GM23248 (cell line): ENCODE measurements around the gene TEX12. TPM values are rescaled to one million over a fixed set of nuclear protein-coding genes. Genes with fewer than 3 reads are reported as not detected.

ENCODE experiments used
- DNase-seq: peaks from one replicate; pipeline ENCODE4 v3.0.0-alpha.2; 2015
- H2AFZ ChIP-seq: fragments of 200-600 bp; sonication (generic); 2 replicates; pipeline ENCODE4 v1.6.1; 2016; ENCODE audit warnings: antibody characterized with exemption
- H3F3A ChIP-seq: fragments of 200-600 bp; sonication (generic); 2 replicates; pipeline ENCODE4 v1.6.1; 2016; ENCODE audit warnings: mild to moderate bottlenecking, antibody characterized with exemption, mixed run types; ENCODE audit not compliant: insufficient read depth
- H3K27ac ChIP-seq: fragments of 200-600 bp; sonication (generic); 2 replicates; pipeline ENCODE4 v1.5.1; 2016; ENCODE audit warnings: mild to moderate bottlenecking
- H3K27me3 ChIP-seq: fragments of 200-600 bp; sonication (generic); replicated peaks from 2 replicates; pipeline ENCODE4 v1.6.1; 2016; ENCODE audit warnings: mild to moderate bottlenecking; ENCODE audit not compliant: insufficient read depth
- H3K36me3 ChIP-seq: fragments of 200-600 bp; sonication (generic); 2 replicates; pipeline ENCODE4 v1.6.1; 2016; ENCODE audit warnings: low read depth, mild to moderate bottlenecking
- H3K4me1 ChIP-seq: fragments of 200-600 bp; sonication (generic); 2 replicates; pipeline ENCODE4 v1.6.1; 2016; ENCODE audit warnings: mild to moderate bottlenecking; ENCODE audit not compliant: insufficient read depth
- H3K4me2 ChIP-seq: fragments of 200-600 bp; sonication (generic); one replicate; pipeline ENCODE4 v1.6.1; 2016; ENCODE audit warnings: mild to moderate bottlenecking; ENCODE audit not compliant: unreplicated experiment
- H3K4me3 ChIP-seq: fragments of 200-600 bp; sonication (generic); 2 replicates; pipeline ENCODE4 v1.5.1; 2016; ENCODE audit warnings: mild to moderate bottlenecking
- H3K79me2 ChIP-seq: fragments of 200-600 bp; sonication (generic); 2 replicates; pipeline ENCODE4 v1.6.1; 2016; ENCODE audit warnings: mild to moderate bottlenecking; ENCODE audit not compliant: insufficient read depth
- H3K9ac ChIP-seq: fragments of 200-600 bp; sonication (generic); 2 replicates; pipeline ENCODE4 v1.6.1; 2016; ENCODE audit warnings: mild to moderate bottlenecking
- H3K9me2 ChIP-seq: fragments of 200-600 bp; sonication (generic); 2 replicates; pipeline ENCODE4 v1.6.1; 2016; ENCODE audit warnings: mixed run types, mild to moderate bottlenecking, moderate library complexity; ENCODE audit not compliant: insufficient read depth
- H3K9me3 ChIP-seq: fragments of 200-600 bp; sonication (generic); one replicate; pipeline ENCODE4 v1.6.1; 2017; ENCODE audit warnings: low read depth
- H4K20me1 ChIP-seq: fragments of 200-600 bp; sonication (generic); 2 replicates; pipeline ENCODE4 v1.6.0; 2016; ENCODE audit not compliant: insufficient read depth
- EZH2 ChIP-seq: fragments of 200-600 bp; sonication (generic); IDR thresholded peaks from 2 replicates; pipeline ENCODE4 v1.6.1; 2018; ENCODE audit warnings: antibody characterized with exemption, mild to moderate bottlenecking; ENCODE audit not compliant: insufficient read depth, poor library complexity, severe bottlenecking
- EZH2phosphoT487 ChIP-seq: fragments of 200-600 bp; sonication (generic); IDR thresholded peaks from 2 replicates; pipeline ENCODE4 v1.6.1; 2018; ENCODE audit warnings: antibody characterized with exemption, moderate library complexity, mild to moderate bottlenecking, low read depth; ENCODE audit not compliant: insufficient read depth
- WGBS, 2 experiments: methylation state at CpG; one replicate each; pipeline ENCODE4 v1.1.6; 2015 to 2017; ENCODE audit warnings: low lambda C conversion rate in 2 of 2, low coverage in 1 of 2; ENCODE audit errors: missing lambda C conversion rate in 2 of 2; 5-methylcytosine and 5-hydroxymethylcytosine counted together
- in situ Hi-C: fragments of 300-500 bp; cut with MboI; formaldehyde crosslinking; loops from 2 replicates; pipeline ENCODE4 v1.15.0; 2020
- polyA plus RNA-seq: library from polyadenylated mRNA; unstranded; fragments of >200 nt; fragmentation: Nextera tagmentation; extraction: Ambion mirVana; gene quantifications from 2 replicates; pipeline ENCODE4 v1.2.1, GENCODE V29; 2016
- total RNA-seq: library from RNA; depleted of rRNA; stranded (reverse); fragments of >200 nt; shearing (Covaris generic); gene quantifications from 2 replicates; pipeline ENCODE4 v1.2.3, GENCODE V29; 2014

Gene TEX12
- total and polyA plus RNA-seq, 2 experiments from 2014 or later = 2.2 TPM; not detected in 1

DNA sequence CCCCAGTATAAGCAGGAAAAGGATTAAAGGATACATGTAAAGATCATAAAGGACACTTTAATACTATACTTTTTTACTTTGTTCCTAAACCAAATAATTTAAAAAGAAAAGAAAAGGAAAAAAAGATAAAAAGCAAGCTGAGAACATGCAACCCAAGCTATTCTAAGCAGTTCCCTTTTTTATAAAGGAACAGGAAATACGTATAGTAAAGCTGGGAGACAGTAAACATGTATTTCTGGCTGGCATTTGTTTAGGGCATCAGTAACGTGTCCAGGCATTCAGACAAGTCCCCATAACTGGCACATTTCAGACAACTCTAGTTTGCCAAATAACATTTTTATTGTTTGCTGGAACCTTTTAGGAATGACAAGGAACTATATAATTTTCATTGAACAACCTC, 33.1 kb downstream of the TEX12 start:
- TF ChIP-seq EZH2phosphoT487 (no peak), EZH2 (no peak)
- Histone ChIP-seq H3K9me2 (no peaks in the 10 kb centered on the region), H3K4me1 (peaks cover 13% of the 10 kb centered on the region), H3K79me2 (no peaks in the 10 kb centered on the region), H3K4me2 (no peak overlapping the region), H3K9me3 (no peaks in the 10 kb centered on the region), H3K27me3 (no peaks in the 10 kb centered on the region), H4K20me1 (no peaks in the 10 kb centered on the region), H2AFZ (no peak overlapping the region), H3K27ac (no peak overlapping the region), H3K9ac (no peak overlapping the region), H3F3A (peaks cover 13% of the 10 kb centered on the region), H3K4me3 (no peak overlapping the region), H3K36me3 (no peaks in the 10 kb centered on the region)
- 28 to 33% methylated on average over 2 of the region's 2 CpGs for WGBS, 2 experiments
- DNase-seq = no peak
- in situ Hi-C loops = no loop called here

DNA sequence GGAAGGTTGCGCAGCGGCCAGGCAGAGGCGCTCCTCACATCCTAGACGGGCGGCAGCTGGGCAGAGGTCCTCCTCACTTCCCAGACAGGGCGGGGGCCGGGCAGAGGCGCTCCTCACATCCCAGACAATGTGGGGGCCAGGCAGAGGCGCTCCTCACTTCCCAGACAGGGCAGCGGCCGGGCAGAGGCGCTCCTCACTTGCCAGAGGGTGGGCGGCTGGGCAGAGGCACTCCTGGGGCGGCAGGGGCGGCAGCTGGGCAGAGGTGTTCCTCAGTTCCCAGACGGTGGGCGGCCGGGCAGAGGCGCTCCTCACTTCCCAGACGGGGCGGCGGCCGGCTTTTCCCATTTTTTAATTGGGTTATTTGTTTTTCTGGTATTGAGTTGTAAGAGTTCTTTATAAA, 38.9 kb downstream of the TEX12 start:
- no peaks in the 10 kb centered on the region for H3K27me3 ChIP-seq
- no peak overlapping the region for H3K4me2 ChIP-seq
- no peaks in the 10 kb centered on the region for H3K36me3 ChIP-seq
- H3F3A ChIP-seq = no peaks in the 10 kb centered on the region
- WGBS, 2 experiments = 87 to 91% methylated on average over 13 to 23 of the region's 23 CpGs
- H3K27ac ChIP-seq = no peak overlapping the region
- no peaks in the 10 kb centered on the region for H3K9me3 ChIP-seq
- no peaks in the 10 kb centered on the region; the same call in 1 of the 2 replicates for H3K9me2 ChIP-seq
- no peak overlapping the region for H3K9ac ChIP-seq
- in situ Hi-C loops = no loop called here
- H2AFZ ChIP-seq = no peak overlapping the region
- H3K79me2 ChIP-seq = no peaks in the 10 kb centered on the region
- H4K20me1 ChIP-seq = no peaks in the 10 kb centered on the region
- no peak for DNase-seq
- H3K4me1 ChIP-seq = no peaks in the 10 kb centered on the region
- TF ChIP-seq EZH2phosphoT487 (no peak), EZH2 (no peak)
- no peak overlapping the region for H3K4me3 ChIP-seq

DNA sequence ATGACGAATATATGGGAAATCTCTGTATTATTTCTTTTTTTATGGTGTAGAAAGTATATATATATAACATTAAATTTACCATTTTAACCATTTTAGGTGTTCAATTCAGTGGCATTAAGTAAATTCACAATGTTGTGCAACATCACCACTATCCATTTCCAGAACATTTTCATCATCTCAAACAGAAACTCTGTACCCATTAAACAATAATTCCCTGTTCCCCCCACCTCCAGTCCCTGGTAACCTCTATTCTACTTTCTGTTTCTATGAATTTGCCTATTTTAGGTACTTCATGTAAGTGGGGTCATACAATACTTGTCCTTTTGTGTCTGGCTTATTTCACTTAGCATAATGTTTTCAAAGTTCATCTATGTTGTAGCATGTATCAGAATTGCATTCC, 43.7 kb downstream of the TEX12 start:
- Histone ChIP-seq H3K9me3 (no peaks in the 10 kb centered on the region), H3K79me2 (no peaks in the 10 kb centered on the region), H3K36me3 (no peaks in the 10 kb centered on the region), H4K20me1 (no peaks in the 10 kb centered on the region), H3K4me3 (no peak overlapping the region), H3K9me2 (no peaks in the 10 kb centered on the region; the same call in 1 of the 2 replicates), H3F3A (no peaks in the 10 kb centered on the region), H3K4me1 (0 out of 2 replicates have a peak, but pooled peaks cover 3% of the 10 kb centered on the region), H3K27me3 (no peaks in the 10 kb centered on the region), H3K9ac (no peak overlapping the region), H3K27ac (no peak overlapping the region), H3K4me2 (no peak overlapping the region), H2AFZ (no peak overlapping the region)
- no peak for DNase-seq
- in situ Hi-C loops = no loop called here
- WGBS, 2 experiments = 64 to 73% methylated on average over 1 of the region's 1 CpG
- TF ChIP-seq EZH2phosphoT487 (no peak), EZH2 (no peak)

DNA sequence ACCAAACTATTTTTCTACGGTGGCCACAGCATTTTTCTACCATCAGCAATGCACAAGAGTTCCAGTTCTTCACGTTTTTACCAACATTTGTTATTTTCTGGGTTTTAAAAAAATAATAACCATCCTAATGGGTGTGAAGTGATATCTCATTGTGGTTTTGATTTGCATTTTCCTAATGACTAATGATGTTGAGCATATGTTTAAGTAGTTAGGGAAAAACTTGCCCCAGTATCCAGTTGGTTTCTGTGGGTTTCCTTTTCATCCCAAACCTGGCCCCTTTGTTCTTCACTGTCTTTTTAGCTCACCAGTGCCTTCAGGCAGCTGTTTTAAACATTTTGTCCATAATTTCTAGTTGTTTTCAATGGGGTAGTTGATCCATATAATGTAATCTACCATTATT, 44.4 kb downstream of the TEX12 start:
- no peak overlapping the region for H3K4me3 ChIP-seq
- no peaks in the 10 kb centered on the region for H3F3A ChIP-seq
- H3K9me2 ChIP-seq = no peaks in the 10 kb centered on the region; the same call in 1 of the 2 replicates
- H3K79me2 ChIP-seq = no peaks in the 10 kb centered on the region
- no peak overlapping the region for H3K4me2 ChIP-seq
- no peak overlapping the region for H3K27ac ChIP-seq
- H2AFZ ChIP-seq = no peak overlapping the region
- H3K27me3 ChIP-seq = no peaks in the 10 kb centered on the region
- no peak for DNase-seq
- H3K36me3 ChIP-seq = no peaks in the 10 kb centered on the region
- TF ChIP-seq EZH2 (no peak), EZH2phosphoT487 (no peak)
- 52 to 56% methylated on average over 2 of the region's 2 CpGs for WGBS, 2 experiments
- no peaks in the 10 kb centered on the region for H4K20me1 ChIP-seq
- no peaks in the 10 kb centered on the region for H3K9me3 ChIP-seq
- 0 out of 2 replicates have a peak, but pooled peaks cover 3% of the 10 kb centered on the region for H3K4me1 ChIP-seq
- H3K9ac ChIP-seq = no peak overlapping the region
- in situ Hi-C loops = no loop called here

DNA sequence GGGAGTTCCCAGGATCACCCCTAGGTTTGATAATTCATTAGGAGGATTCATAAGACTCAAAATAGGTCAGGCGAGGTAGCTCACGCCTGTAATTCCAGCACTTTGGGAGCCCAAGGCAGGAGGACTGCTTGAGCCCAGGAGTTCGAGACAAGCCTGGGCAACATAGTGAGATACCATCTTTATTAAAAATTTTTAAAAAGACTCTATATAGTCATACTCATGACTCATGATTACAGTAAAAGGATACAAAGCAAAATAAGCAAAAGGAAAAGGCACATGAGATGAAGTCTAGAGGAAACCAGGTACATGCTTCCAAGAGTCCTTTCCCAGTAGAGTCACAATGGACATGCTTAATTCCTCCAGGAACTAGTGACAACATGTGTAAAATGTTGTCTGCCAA, 45.1 kb downstream of the TEX12 start:
- DNase-seq = peak; percentile 20
- Histone ChIP-seq H3K9me3 (no peaks in the 10 kb centered on the region), H3K27ac (no peak overlapping the region), H3K4me3 (no peak overlapping the region), H3K9ac (no peak overlapping the region), H3K4me1 (0 out of 2 replicates have a peak, but pooled peaks cover 3% of the 10 kb centered on the region), H2AFZ (no peak overlapping the region), H4K20me1 (no peaks in the 10 kb centered on the region), H3F3A (no peaks in the 10 kb centered on the region), H3K9me2 (no peaks in the 10 kb centered on the region; the same call in 1 of the 2 replicates), H3K27me3 (no peaks in the 10 kb centered on the region), H3K36me3 (no peaks in the 10 kb centered on the region), H3K79me2 (no peaks in the 10 kb centered on the region), H3K4me2 (no peak overlapping the region)
- WGBS, 2 experiments = 60 to 62% methylated on average over 3 of the region's 3 CpGs
- TF ChIP-seq EZH2 (no peak), EZH2phosphoT487 (no peak)
- in situ Hi-C loops = no loop called here
